K562 (cell line): ENCODE measurements around the gene P2RX3. TPM values are rescaled to one million over a fixed set of nuclear protein-coding genes. Genes with fewer than 3 reads are reported as not detected.
A peak's percentile ranks its signal among the peaks of the same experiment; 100 is the strongest.

Experiments
- ATAC-seq: fragments of 200-7000 bp; cut with Tn5 transposase; 3 replicates; pipeline ENCODE4 v1.9.1; 2020; ENCODE audit warnings: moderate library complexity
- BruUV-seq: library from RNA; stranded (reverse); fragments of 400-500 nt; replicated peaks from 2 replicates; lab custom pipeline; 2021; lab: Mats Ljungman, UMichigan
- CTCF ChIA-PET: fragments of 300-600 bp; formaldehyde crosslinking; extraction: SDS; loops from one replicate; lab custom pipeline; 2021; ENCODE audit warnings: low intra/inter-chr PET ratio; lab: Yijun Ruan, JAX
- POLR2A ChIA-PET: fragments of 300-600, 350-650 bp; sonication (Branson Sonifier 250); formaldehyde crosslinking; extraction: SDS; loops from one replicate; lab custom pipeline; 2021; ENCODE audit warnings: antibody characterized with exemption, inconsistent platforms; lab: Yijun Ruan, JAX
- DNase-seq, 4 experiments: peaks; one replicate each; pipeline versions ENCODE4 v3.0.0 to v3.0.0-alpha.2; 2011 to 2018; ENCODE audit warnings: low spot score in 3 of 4, mixed read lengths in 3 of 4; ENCODE audit errors: extremely low read depth in 1 of 4
- FAIRE-seq: peaks from 2 replicates; lab custom pipeline; 2011; peaks lifted over from hg19 to GRCh38; lab: Jason Lieb, UNC
- H2AFZ ChIP-seq: 2 replicates; pipeline ENCODE4 v1.6.0; 2011; ENCODE audit warnings: low read depth, low read length, control low read depth, inconsistent platforms
- H3K27ac ChIP-seq: fragments of 200-600 bp; 3 replicates; pipeline ENCODE4 v1.8.0; 2011; ENCODE audit warnings: low read depth, mild to moderate bottlenecking, control low read depth, inconsistent platforms, low read length, moderate library complexity, mixed read lengths; ENCODE audit errors: extremely low read depth
- H3K27me3 ChIP-seq, 2 experiments: fragments of 300-600 bp in 1 of 2; 2 replicates in 1 of 2; 3 replicates in 1 of 2; pipeline versions ENCODE4 v1.6.0 to v1.8.0; 2011; ENCODE audit warnings: inconsistent platforms in 2 of 2, low read length in 2 of 2, mild to moderate bottlenecking in 1 of 2, mixed read lengths in 1 of 2, moderate library complexity in 1 of 2; ENCODE audit not compliant: control insufficient read depth in 2 of 2, insufficient read depth in 2 of 2
- H3K36me3 ChIP-seq: fragments of 300-600 bp; 3 replicates; pipeline ENCODE4 v1.8.0; 2011; ENCODE audit warnings: mild to moderate bottlenecking, low read length, inconsistent platforms; ENCODE audit not compliant: control insufficient read depth, insufficient read depth
- H3K4me1 ChIP-seq, 2 experiments: fragments of 200-600 bp in 1 of 2; replicated peaks in 1 of 2; 2 replicates in 1 of 2; 3 replicates in 1 of 2; pipeline versions ENCODE4 v1.5.1 to v1.8.0; 2011; ENCODE audit warnings: inconsistent platforms in 2 of 2, low read length in 2 of 2, mild to moderate bottlenecking in 1 of 2, mixed read lengths in 1 of 2, moderate library complexity in 1 of 2; ENCODE audit not compliant: control insufficient read depth in 2 of 2, insufficient read depth in 2 of 2
- H3K4me2 ChIP-seq: 2 replicates; pipeline ENCODE4 v1.6.1; 2011; ENCODE audit warnings: low read length, control low read depth, inconsistent platforms, mixed read lengths; ENCODE audit not compliant: insufficient read depth
- H3K4me3 ChIP-seq: fragments of 200-600 bp; sonication (generic), shearing (Covaris generic); 2 replicates; pipeline ENCODE4 v1.5.1; 2016; ENCODE audit warnings: control low read depth, inconsistent platforms
- H3K79me2 ChIP-seq: fragments of 200-600 bp; 3 replicates; pipeline ENCODE4 v1.8.0; 2011; ENCODE audit warnings: low read length, inconsistent platforms; ENCODE audit not compliant: control insufficient read depth, insufficient read depth
- H3K9ac ChIP-seq, 2 experiments: 2 replicates each; pipeline versions ENCODE4 v1.6.0 to v1.6.1; 2011; ENCODE audit warnings: low read depth in 2 of 2, low read length in 2 of 2, control low read depth in 1 of 2, inconsistent platforms in 1 of 2, mild to moderate bottlenecking in 1 of 2, mixed read lengths in 1 of 2; ENCODE audit not compliant: insufficient read depth in 1 of 2
- H3K9me1 ChIP-seq: one replicate; pipeline ENCODE4 v1.6.0; 2011; ENCODE audit warnings: inconsistent platforms, mild to moderate bottlenecking, low read length, moderate library complexity; ENCODE audit not compliant: control insufficient read depth, insufficient read depth
- H3K9me3 ChIP-seq: replicated peaks from 2 replicates; pipeline ENCODE4 v1.5.1; 2011; ENCODE audit warnings: low read depth, low read length, inconsistent platforms; ENCODE audit not compliant: control insufficient read depth, insufficient read depth
- H4K20me1 ChIP-seq: replicated peaks from 2 replicates; pipeline ENCODE4 v1.6.1; 2011; ENCODE audit warnings: low read length, inconsistent platforms, mixed read lengths; ENCODE audit not compliant: control insufficient read depth, insufficient read depth
- ATF1 ChIP-seq, 2 experiments: fragments of 450-650 bp in 1 of 2; IDR thresholded peaks; 2 replicates each; pipeline ENCODE4 v1.6.1; 2016; ENCODE audit warnings: missing compliant biosample characterization in 1 of 2, missing genetic modification characterization in 1 of 2
- CBX3 ChIP-seq, 2 experiments: IDR thresholded peaks; 1 replicate in 1 of 2; 2 replicates in 1 of 2; pipeline ENCODE4 v1.6.1; 2012; ENCODE audit warnings: inconsistent platforms in 2 of 2, low read length in 2 of 2, borderline replicate concordance in 1 of 2, control low read depth in 1 of 2
- CBX8 ChIP-seq: fragments of 200-600 bp; sonication (generic); IDR thresholded peaks from 2 replicates; pipeline ENCODE4 v1.6.1; 2012; ENCODE audit warnings: borderline replicate concordance, mixed run types, low read depth, mild to moderate bottlenecking, moderate library complexity, mixed read lengths, low read length, control low read depth, inconsistent platforms; ENCODE audit not compliant: poor library complexity, severe bottlenecking; ENCODE audit errors: extremely low read depth
- FOXP1 ChIP-seq: sonication (generic); formaldehyde crosslinking; IDR thresholded peaks from 2 replicates; pipeline ENCODE4 v1.8.0; 2022; ENCODE audit warnings: mild to moderate bottlenecking, missing genetic modification reagents
- ILF3 ChIP-seq: fragments of 450-650 bp; IDR thresholded peaks from 2 replicates; pipeline ENCODE4 v1.6.1; 2018; ENCODE audit warnings: antibody characterized with exemption, mild to moderate bottlenecking, moderate library complexity, borderline replicate concordance
- KDM4B ChIP-seq, 2 experiments: fragments of 450-650 bp in 1 of 2; sonication (generic) in 1 of 2; IDR thresholded peaks; 2 replicates each; pipeline ENCODE4 v1.6.1; 2016 to 2017; ENCODE audit warnings: borderline replicate concordance in 2 of 2, antibody characterized with exemption in 1 of 2, low read depth in 1 of 2, mild to moderate bottlenecking in 1 of 2
- RCOR1 ChIP-seq, 2 experiments: IDR thresholded peaks; 2 replicates each; pipeline ENCODE4 v1.6.1; 2012; ENCODE audit warnings: low read depth in 2 of 2, low read length in 2 of 2, borderline replicate concordance in 1 of 2, improper control_type of control experiment in 1 of 2
- SIN3A ChIP-seq, 2 experiments: fragments of 150-350 bp in 1 of 2; IDR thresholded peaks; 2 replicates each; pipeline ENCODE4 v1.6.1; 2011 to 2016; ENCODE audit warnings: borderline replicate concordance in 2 of 2, low read depth in 2 of 2, low read length in 2 of 2, mild to moderate bottlenecking in 2 of 2, moderate library complexity in 2 of 2; ENCODE audit not compliant: control insufficient read depth in 1 of 2
- SUPT5H ChIP-seq: fragments of 450-650 bp; IDR thresholded peaks from 2 replicates; pipeline ENCODE4 v1.6.1; 2016
- ZBTB1 ChIP-seq: sonication (generic); formaldehyde crosslinking; IDR thresholded peaks from 2 replicates; pipeline ENCODE4 v1.8.1; 2023; ENCODE audit warnings: missing genetic modification reagents, low read depth, mild to moderate bottlenecking, borderline replicate concordance
- ZNF644 ChIP-seq: fragments of 200-800 bp; sonication (Bioruptor generic); IDR thresholded peaks from 2 replicates; pipeline ENCODE4 v1.6.1; 2016; ENCODE audit warnings: low read depth, missing genetic modification characterization, missing compliant biosample characterization
- ZNF707 ChIP-seq: fragments of 250-450 bp; sonication (Bioruptor Pico); conservative IDR thresholded peaks from 2 replicates; pipeline ENCODE4 v1.8.0; 2022; ENCODE audit warnings: inconsistent platforms, mild to moderate bottlenecking, moderate library complexity
- ZNF76 ChIP-seq: fragments of 250-450 bp; sonication (Bioruptor Pico); IDR thresholded peaks from 2 replicates; pipeline ENCODE4 v1.4.0; 2020; ENCODE audit warnings: mild to moderate bottlenecking, moderate library complexity, borderline replicate concordance
- WGBS: fragments of 100-300 bp; shearing (Covaris generic); methylation state at CpG from one replicate; pipeline ENCODE4 v1.1.6; 2016; ENCODE audit warnings: low coverage, mixed read lengths; ENCODE audit not compliant: insufficient coverage; ENCODE audit errors: missing lambda C conversion rate; 5-methylcytosine and 5-hydroxymethylcytosine counted together
- in situ Hi-C: fragments of 300-500 bp; cut with MboI; formaldehyde crosslinking; loops from 4 replicates; pipeline ENCODE4 v1.15.0; 2018; ENCODE audit warnings: inconsistent platforms, mixed read lengths
- intact Hi-C: fragments of 100-400 bp; cut with micrococcal nuclease; formaldehyde crosslinking; loops from 2 replicates; pipeline ENCODE4 v1.14.2; 2022
- polyA plus RNA-seq, 8 experiments: library from polyadenylated mRNA; depleted of rRNA in 4 of 8; stranded (reverse) in 5 of 8; unstranded in 3 of 8; fragments of >200 nt; fragmentation: Nextera tagmentation in 2 of 8; fragmentation: Illumina TruSeq in 1 of 8; extraction: Ambion mirVana in 2 of 8; extraction: Trizol in 1 of 8; gene quantifications; 2 replicates each; pipeline versions ENCODE4 v1.2.1 to v1.2.3, GENCODE V29; 2011 to 2014; ENCODE audit warnings: inconsistent platforms in 1 of 8, missing spikeins in 1 of 8
- total RNA-seq, 7 experiments: library from RNA; depleted of rRNA in 6 of 7; stranded (reverse); fragments of >200 nt in 6 of 7; fragmentation: Illumina TruSeq in 2 of 7; extraction: Trizol in 2 of 7; gene quantifications; 2 replicates each; pipeline versions ENCODE4 v1.2.1 to v1.2.3, GENCODE V29; 2011 to 2021; ENCODE audit warnings: low replicate concordance in 1 of 7
- TF ChIP-seq, protein P1 (sequence below), 2 experiments: fragments of 450-650 bp; IDR thresholded peaks; 2 replicates each; pipeline ENCODE4 v1.6.1; 2016
- TF ChIP-seq, protein P2 (sequence below): fragments of 250-450 bp; sonication (Bioruptor Pico); IDR thresholded peaks from 2 replicates; pipeline ENCODE4 v1.8.0; 2021; ENCODE audit warnings: moderate library complexity, mild to moderate bottlenecking, inconsistent platforms
- TF ChIP-seq, protein P3 (sequence below): fragments of 250-450 bp; sonication (Bioruptor Pico); IDR thresholded peaks from 2 replicates; pipeline ENCODE4 v1.4.0; 2020; ENCODE audit warnings: mild to moderate bottlenecking

P2RX3 gene
- total and polyA plus RNA-seq, 9 of the 15 experiments (the other 6 are each of a cell fraction or from before 2014, with no cell fraction given): not detected

DNA sequence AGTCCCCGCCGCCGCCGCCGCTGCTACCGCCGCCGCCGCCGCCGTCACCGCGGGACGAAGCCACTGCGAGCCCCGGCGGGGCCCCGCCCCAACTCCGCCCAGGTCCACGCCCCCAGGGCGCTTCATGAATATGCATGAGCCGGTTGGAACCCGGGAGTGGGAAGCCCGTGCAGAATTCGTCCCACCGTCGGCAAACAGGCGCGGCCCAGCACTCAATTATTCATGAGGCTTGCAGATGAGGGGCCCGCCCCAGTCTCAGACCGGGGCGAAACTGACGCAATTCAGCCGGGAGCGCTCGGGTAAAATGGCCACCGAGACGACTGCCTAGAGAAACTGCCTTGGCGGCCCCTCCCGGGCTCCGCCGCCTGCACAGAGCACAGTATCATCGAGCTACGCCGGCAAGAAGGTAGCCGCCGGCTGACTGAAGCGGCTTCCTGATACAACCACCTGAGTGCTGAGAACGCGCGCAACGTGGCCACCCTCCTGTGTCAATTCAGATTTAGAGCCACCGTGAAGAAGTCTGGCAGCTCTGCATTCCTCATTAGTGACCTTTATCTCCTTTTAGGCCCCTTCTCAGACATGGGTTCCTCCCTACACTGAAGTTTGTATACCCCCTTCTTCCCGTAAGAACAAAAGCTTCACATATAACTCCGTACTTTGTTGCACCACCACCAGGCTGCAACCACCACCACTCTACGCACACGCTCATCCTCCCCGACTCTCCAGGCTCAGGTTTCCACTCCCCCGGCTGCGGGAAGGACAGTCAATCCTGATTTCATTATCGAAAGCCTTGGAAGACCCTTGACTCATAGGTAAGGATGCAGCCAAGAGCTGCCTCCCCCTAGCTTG, 13.0 kb upstream of the P2RX3 start, which contains the start of gene TNKS1BP1:
Gene TNKS1BP1, minus strand, starts transcription at position 67 of the 849 bp plus-strand sequence. CDS start 3,067 bp downstream, outside the sequence.
- Histone ChIP-seq H3K36me3 (peaks cover 61% of the 10 kb centered on the region), H3K27ac (peak within 1 kb of the TSS; percentile 88), H3K4me3 (peak within 1 kb of the TSS; percentile 60), H3K27me3 (no peaks in the 10 kb centered on the region), H3K9ac (peak within 1 kb of the TSS; percentile 72 to 96), H4K20me1 (peaks cover 7% of the 10 kb centered on the region), H3K79me2 (peaks cover 37% of the 10 kb centered on the region), H3K9me1 (peaks cover 7% of the 10 kb centered on the region), H3K9me3 (no peaks in the 10 kb centered on the region), H2AFZ (peak within 1 kb of the TSS; percentile 64), H3K4me1 (peaks cover 47 to 54% of the 10 kb centered on the region in 2 experiments), H3K4me2 (peak within 1 kb of the TSS; percentile 90)
- POLR2A ChIA-PET: interaction anchor here (0.6 to 6.3 kb wide), 10 partner anchors 10 to 506 kb away, joined by 3 to 68 read pairs (median 4); partner anchors contain the start of genes SLC43A1 and SSRP1
- TSS peak; percentile 95 for BruUV-seq
- peak; percentile 87 to 96 (median 92) for DNase-seq
- in situ Hi-C loops (no loop called here), intact Hi-C loops (loop anchor here (5.0 kb wide), 1 partner anchor 48 kb away; no protein-coding TSS in a partner anchor)
- WGBS: under 1% methylated on average over 39 of the region's 61 CpGs
- FAIRE-seq: peak; percentile 79
- CTCF ChIA-PET: interaction anchor here (0.6 kb wide), 1 partner anchor 78 kb away, joined by 3 read pairs; no protein-coding TSS in a partner anchor
- peak; percentile 91 for ATAC-seq
- TF ChIP-seq CBX8: no peak
- peak in 1 of 2 experiments; percentile 8; a peak in 1 of 3 replicates for TF ChIP-seq CBX3 (IDR thresholded peaks at IDR 0.05; ENCODE audit: borderline replicate concordance in 1 of 2, low read length in 2 of 2)
- TF ChIP-seq KDM4B (IDR thresholded peaks at IDR 0.05; ENCODE audit: borderline replicate concordance in 2 of 2, low read depth in 1 of 2): no peak
- no peak for TF ChIP-seq ZNF707
- TF ChIP-seq RCOR1 (IDR thresholded peaks at IDR 0.05; ENCODE audit: borderline replicate concordance in 1 of 2, low read depth in 2 of 2, low read length in 2 of 2): 0 out of 4 replicates have a peak, but pooled peaks of 1 of the 2 experiments have one; percentile 10
- peak; percentile 88 for TF ChIP-seq ZBTB1 (CRISPR knock-in tag)
- no peak for TF ChIP-seq ZNF644 (tag)
- TF ChIP-seq ZNF76: no peak
- peak; percentile 81 for TF ChIP-seq SUPT5H
- peak in 1 of 2 experiments; percentile 57; a peak in 1 of 4 replicates for TF ChIP-seq SIN3A (IDR thresholded peaks at IDR 0.05; ENCODE audit: borderline replicate concordance in 2 of 2, control insufficient read depth in 1 of 2, low read depth in 2 of 2, low read length in 2 of 2)
- TF ChIP-seq, protein P1, sequence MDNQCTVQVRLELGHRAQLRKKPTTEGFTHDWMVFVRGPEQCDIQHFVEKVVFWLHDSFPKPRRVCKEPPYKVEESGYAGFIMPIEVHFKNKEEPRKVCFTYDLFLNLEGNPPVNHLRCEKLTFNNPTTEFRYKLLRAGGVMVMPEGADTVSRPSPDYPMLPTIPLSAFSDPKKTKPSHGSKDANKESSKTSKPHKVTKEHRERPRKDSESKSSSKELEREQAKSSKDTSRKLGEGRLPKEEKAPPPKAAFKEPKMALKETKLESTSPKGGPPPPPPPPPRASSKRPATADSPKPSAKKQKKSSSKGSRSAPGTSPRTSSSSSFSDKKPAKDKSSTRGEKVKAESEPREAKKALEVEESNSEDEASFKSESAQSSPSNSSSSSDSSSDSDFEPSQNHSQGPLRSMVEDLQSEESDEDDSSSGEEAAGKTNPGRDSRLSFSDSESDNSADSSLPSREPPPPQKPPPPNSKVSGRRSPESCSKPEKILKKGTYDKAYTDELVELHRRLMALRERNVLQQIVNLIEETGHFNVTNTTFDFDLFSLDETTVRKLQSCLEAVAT (IDR thresholded peaks at IDR 0.05): peak in 1 of 2 experiments; percentile 83; a peak in 2 of 4 replicates
- TF ChIP-seq ATF1 (CRISPR knock-in tag; IDR thresholded peaks at IDR 0.05): no peak
- TF ChIP-seq ATF1 (tag; IDR thresholded peaks at IDR 0.05): peak; percentile 73
- 0 out of 2 replicates have a peak, but pooled peaks have one; percentile 19 for TF ChIP-seq FOXP1
- TF ChIP-seq, protein P2, sequence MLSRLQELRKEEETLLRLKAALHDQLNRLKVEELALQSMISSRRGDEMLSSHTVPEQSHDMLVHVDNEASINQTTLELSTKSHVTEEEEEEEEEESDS: no peak
- TF ChIP-seq ILF3: no peak
- TF ChIP-seq, protein P3, sequence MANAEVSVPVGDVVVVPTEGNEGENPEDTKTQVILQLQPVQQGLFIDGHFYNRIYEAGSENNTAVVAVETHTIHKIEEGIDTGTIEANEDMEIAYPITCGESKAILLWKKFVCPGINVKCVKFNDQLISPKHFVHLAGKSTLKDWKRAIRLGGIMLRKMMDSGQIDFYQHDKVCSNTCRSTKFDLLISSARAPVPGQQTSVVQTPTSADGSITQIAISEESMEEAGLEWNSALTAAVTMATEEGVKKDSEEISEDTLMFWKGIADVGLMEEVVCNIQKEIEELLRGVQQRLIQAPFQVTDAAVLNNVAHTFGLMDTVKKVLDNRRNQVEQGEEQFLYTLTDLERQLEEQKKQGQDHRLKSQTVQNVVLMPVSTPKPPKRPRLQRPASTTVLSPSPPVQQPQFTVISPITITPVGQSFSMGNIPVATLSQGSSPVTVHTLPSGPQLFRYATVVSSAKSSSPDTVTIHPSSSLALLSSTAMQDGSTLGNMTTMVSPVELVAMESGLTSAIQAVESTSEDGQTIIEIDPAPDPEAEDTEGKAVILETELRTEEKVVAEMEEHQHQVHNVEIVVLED: no peak
